Measurements from ENCODE around the gene PPARGC1A. TPM values are rescaled to one million over a fixed set of nuclear protein-coding genes. Genes with fewer than 3 reads are reported as not detected.

PPARGC1A gene
- total and polyA plus RNA-seq, 12 donors = 11.8 to 200 (median 102) TPM

DNA sequence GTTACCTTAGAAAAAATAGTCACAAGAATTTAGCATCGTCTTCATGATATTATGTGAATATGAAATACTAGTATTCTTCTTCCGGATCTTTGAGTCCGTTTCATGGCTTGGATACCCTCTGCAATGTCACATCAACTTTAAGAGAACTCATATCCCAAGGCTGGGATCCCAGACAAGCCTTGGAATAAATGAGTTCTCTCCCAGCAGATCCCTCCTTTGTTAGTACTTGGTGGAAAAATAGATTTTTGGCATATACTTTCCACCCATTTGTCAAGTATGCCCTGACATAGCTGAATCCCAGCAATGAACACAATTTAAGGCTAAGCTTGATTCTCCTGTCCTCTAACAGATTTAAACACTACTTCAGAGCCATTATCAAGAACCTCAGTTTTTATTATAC lies 144.5 kb downstream of the PPARGC1A start:
- ATAC-seq (no peak), DNase-seq (no peak)
- H3K36me3 ChIP-seq = no peaks in the 10 kb centered on the region
- peaks cover 0 to 12% (median 0%) of the 10 kb centered on the region in 9 donors for H3K4me1 ChIP-seq
- H3K27me3 ChIP-seq = no peaks in the 10 kb centered on the region
- H3K9me3 ChIP-seq = peaks cover 0 to 7% (median 0%) of the 10 kb centered on the region in 11 donors
- TF ChIP-seq, protein P1, sequence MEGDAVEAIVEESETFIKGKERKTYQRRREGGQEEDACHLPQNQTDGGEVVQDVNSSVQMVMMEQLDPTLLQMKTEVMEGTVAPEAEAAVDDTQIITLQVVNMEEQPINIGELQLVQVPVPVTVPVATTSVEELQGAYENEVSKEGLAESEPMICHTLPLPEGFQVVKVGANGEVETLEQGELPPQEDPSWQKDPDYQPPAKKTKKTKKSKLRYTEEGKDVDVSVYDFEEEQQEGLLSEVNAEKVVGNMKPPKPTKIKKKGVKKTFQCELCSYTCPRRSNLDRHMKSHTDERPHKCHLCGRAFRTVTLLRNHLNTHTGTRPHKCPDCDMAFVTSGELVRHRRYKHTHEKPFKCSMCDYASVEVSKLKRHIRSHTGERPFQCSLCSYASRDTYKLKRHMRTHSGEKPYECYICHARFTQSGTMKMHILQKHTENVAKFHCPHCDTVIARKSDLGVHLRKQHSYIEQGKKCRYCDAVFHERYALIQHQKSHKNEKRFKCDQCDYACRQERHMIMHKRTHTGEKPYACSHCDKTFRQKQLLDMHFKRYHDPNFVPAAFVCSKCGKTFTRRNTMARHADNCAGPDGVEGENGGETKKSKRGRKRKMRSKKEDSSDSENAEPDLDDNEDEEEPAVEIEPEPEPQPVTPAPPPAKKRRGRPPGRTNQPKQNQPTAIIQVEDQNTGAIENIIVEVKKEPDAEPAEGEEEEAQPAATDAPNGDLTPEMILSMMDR (IDR thresholded peaks at IDR 0.05) = no peak
- intact Hi-C loops (cut with DNase I) = no loop called here
- no peak overlapping the region for H3K27ac ChIP-seq
- H3K4me3 ChIP-seq = no peak overlapping the region
- 89 to 90% methylated on average over 3 of the region's 3 CpGs for WGBS, 2 donors
